HepG2 (cell line): ENCODE data around the gene HDGF. TPM values are rescaled to one million over a fixed set of nuclear protein-coding genes. Genes with fewer than 3 reads are reported as not detected.

ENCODE experiments used
- AGO2 ChIP-seq: fragments of 200-400 bp; formaldehyde crosslinking; optimal IDR thresholded peaks from 2 replicates; pipeline ENCODE3; 2017; ENCODE audit warnings: mild to moderate bottlenecking, low read depth, low read length, moderate library complexity
- AKNA ChIP-seq: sonication (generic); formaldehyde crosslinking; IDR thresholded peaks from 2 replicates; pipeline ENCODE4 v1.4.0; 2020; ENCODE audit warnings: missing genetic modification reagents, borderline replicate concordance
- ARHGAP35 ChIP-seq: sonication (generic); formaldehyde crosslinking; IDR thresholded peaks from 2 replicates; pipeline ENCODE4 v1.9.0; 2022; ENCODE audit warnings: mild to moderate bottlenecking, inconsistent platforms, moderate library complexity, missing genetic modification reagents, borderline replicate concordance
- ARID2 ChIP-seq: sonication (generic); formaldehyde crosslinking; IDR thresholded peaks from 2 replicates; pipeline ENCODE4 v1.8.1; 2022; ENCODE audit warnings: mild to moderate bottlenecking, missing genetic modification reagents, borderline replicate concordance
- ATF4 ChIP-seq, 2 experiments: fragments of 450-650 bp in 1 of 2; sonication (generic) in 1 of 2; formaldehyde crosslinking; IDR thresholded peaks; 2 replicates each; pipeline versions ENCODE4 v1.5.0 to v1.8.0; 2020 to 2022; ENCODE audit warnings: mild to moderate bottlenecking in 1 of 2, missing genetic modification reagents in 1 of 2
- BRD4 ChIP-seq: sonication (generic); formaldehyde crosslinking; IDR thresholded peaks from 2 replicates; pipeline ENCODE4 v1.4.0; 2020; ENCODE audit warnings: missing genetic modification reagents
- GABPB1 ChIP-seq: IDR thresholded peaks from 2 replicates; pipeline ENCODE4 v1.6.1; 2016; ENCODE audit warnings: mild to moderate bottlenecking, missing genetic modification reagents, moderate library complexity, missing compliant biosample characterization
- GPBP1L1 ChIP-seq: sonication (generic); formaldehyde crosslinking; IDR thresholded peaks from 2 replicates; pipeline ENCODE4 v1.5.0; 2020; ENCODE audit warnings: mild to moderate bottlenecking, missing genetic modification reagents
- KDM2A ChIP-seq: sonication (generic); formaldehyde crosslinking; IDR thresholded peaks from 2 replicates; pipeline ENCODE4 v1.4.0; 2020; ENCODE audit warnings: low read depth, missing genetic modification reagents, borderline replicate concordance
- MBD4 ChIP-seq: IDR thresholded peaks from 2 replicates; pipeline ENCODE4 v1.6.1; 2012; ENCODE audit warnings: low read length, inconsistent platforms, borderline replicate concordance
- PLSCR1 ChIP-seq: sonication (generic); formaldehyde crosslinking; IDR thresholded peaks from 2 replicates; pipeline ENCODE4 v1.5.0; 2020; ENCODE audit warnings: missing genetic modification reagents, mild to moderate bottlenecking, borderline replicate concordance
- SOX6 ChIP-seq, 2 experiments: fragments of 450-650 bp in 1 of 2; sonication (generic) in 1 of 2; formaldehyde crosslinking in 1 of 2; IDR thresholded peaks; 2 replicates each; pipeline versions ENCODE4 v1.4.0 to v1.6.1; 2017 to 2020; ENCODE audit warnings: antibody characterized with exemption in 1 of 2, mild to moderate bottlenecking in 1 of 2, missing genetic modification reagents in 1 of 2
- SP2 ChIP-seq: sonication (generic); formaldehyde crosslinking; IDR thresholded peaks from 2 replicates; pipeline ENCODE4 v1.5.1; 2020; ENCODE audit warnings: mild to moderate bottlenecking, missing genetic modification reagents
- THAP11 ChIP-seq: IDR thresholded peaks from 2 replicates; pipeline ENCODE4 v1.6.1; 2016; ENCODE audit warnings: missing biosample characterization, missing genetic modification reagents
- ZBTB7A ChIP-seq: sonication (generic); formaldehyde crosslinking; IDR thresholded peaks from 2 replicates; pipeline ENCODE4 v1.8.0; 2022; ENCODE audit warnings: mild to moderate bottlenecking, missing genetic modification reagents
- ZNF639 ChIP-seq: conservative IDR thresholded peaks from 2 replicates; pipeline ENCODE4 v1.6.1; 2018; ENCODE audit warnings: missing genetic modification reagents
- ZNF784 ChIP-seq: sonication (generic); formaldehyde crosslinking; IDR thresholded peaks from 2 replicates; pipeline ENCODE4 v1.5.1; 2020; ENCODE audit warnings: missing genetic modification reagents, mild to moderate bottlenecking, borderline replicate concordance
- ZNF792 ChIP-seq: IDR thresholded peaks from 2 replicates; pipeline ENCODE4 v1.6.1; 2016
- polyA plus RNA-seq, 8 experiments: library from polyadenylated mRNA; depleted of rRNA in 3 of 8; stranded (reverse) in 7 of 8; unstranded in 1 of 8; fragments of >200 nt; fragmentation: Illumina TruSeq in 4 of 8; extraction: Trizol in 4 of 8; gene quantifications; 2 replicates each; pipeline versions ENCODE4 v1.2.1 to v1.2.3, GENCODE V29; 2011 to 2016; ENCODE audit warnings: low read depth in 4 of 8, missing spikeins in 1 of 8, mixed read lengths in 1 of 8; ENCODE audit not compliant: insufficient read depth in 1 of 8
- total RNA-seq, 5 experiments: library from RNA; depleted of rRNA; stranded (reverse); fragments of >200 nt; fragmentation: Illumina TruSeq; extraction: Trizol; gene quantifications; 2 replicates each; pipeline ENCODE4 v1.2.3, GENCODE V29; 2016; ENCODE audit warnings: low read depth in 1 of 5

HDGF gene
- total and polyA plus RNA-seq, 2 of the 13 experiments (the other 11 are each of a cell fraction or from before 2014, with no cell fraction given), result 156 to 196 TPM

GRCh38 chr1:156750711-156751450, 594 bp downstream of the HDGF start (continued):
- TF ChIP-seq AKNA (no peak), SP2 (CRISPR knock-in tag) (no peak), ZNF792 (CRISPR knock-in tag) (no peak), ARHGAP35 (CRISPR knock-in tag) (no peak), SOX6 (IDR thresholded peaks at IDR 0.05) (no peak), SOX6 (CRISPR knock-in tag; IDR thresholded peaks at IDR 0.05) (no peak), BRD4 (CRISPR knock-in tag) (0 out of 2 replicates have a peak, but pooled peaks have one; percentile 18), ZNF639 (CRISPR knock-in tag) (no peak; the same call in none of the 2 replicates), ARID2 (CRISPR knock-in tag) (no peak), GABPB1 (peak; percentile 51; the same call in 1 of the 2 replicates), THAP11 (CRISPR knock-in tag) (no peak), ZNF784 (CRISPR knock-in tag) (no peak), PLSCR1 (CRISPR knock-in tag) (no peak), AGO2 (peak; percentile 70), GPBP1L1 (CRISPR knock-in tag) (no peak), MBD4 (no peak), ATF4 (CRISPR knock-in tag; IDR thresholded peaks at IDR 0.05) (no peak), ZBTB7A (CRISPR knock-in tag) (no peak), KDM2A (0 out of 2 replicates have a peak, but pooled peaks have one; percentile 23)
